HepG2 (cell line): ENCODE measurements around the gene FAM222B. TPM values are rescaled to one million over a fixed set of nuclear protein-coding genes. Genes with fewer than 3 reads are reported as not detected.

Experiments used
- CHD4 ChIP-seq: fragments of 200-600 bp; sonication (generic); IDR thresholded peaks from 2 replicates; pipeline ENCODE4 v1.7.0; 2017; ENCODE audit warnings: mild to moderate bottlenecking, low read length, borderline replicate concordance
- DNMT3B ChIP-seq: conservative IDR thresholded peaks from 2 replicates; pipeline ENCODE4 v1.6.1; 2016; ENCODE audit warnings: missing biosample characterization, control low read depth
- EZH2 ChIP-seq: conservative IDR thresholded peaks from 2 replicates; pipeline ENCODE4 v1.6.1; 2012; ENCODE audit warnings: mild to moderate bottlenecking, low read depth, low read length, moderate library complexity
- GATAD2A ChIP-seq: IDR thresholded peaks from 2 replicates; pipeline ENCODE4 v1.6.1; 2016
- HDAC1 ChIP-seq: sonication (generic); formaldehyde crosslinking; IDR thresholded peaks from 2 replicates; pipeline ENCODE4 v1.5.1; 2020; ENCODE audit warnings: mild to moderate bottlenecking, missing genetic modification reagents
- JDP2 ChIP-seq: sonication (generic); formaldehyde crosslinking; IDR thresholded peaks from 2 replicates; pipeline ENCODE4 v1.8.1; 2022; ENCODE audit warnings: missing genetic modification reagents, borderline replicate concordance
- LCORL ChIP-seq, 2 experiments: fragments of 450-650 bp in 1 of 2; sonication (generic) in 1 of 2; formaldehyde crosslinking in 1 of 2; IDR thresholded peaks; 2 replicates each; pipeline versions ENCODE4 v1.5.0 to v1.6.1; 2017 to 2020; ENCODE audit warnings: antibody characterized with exemption in 1 of 2, missing genetic modification reagents in 1 of 2
- MTF2 ChIP-seq: sonication (generic); formaldehyde crosslinking; IDR thresholded peaks from 2 replicates; pipeline ENCODE4 v1.5.0; 2020; ENCODE audit warnings: missing genetic modification reagents, borderline replicate concordance
- NR3C1 ChIP-seq: sonication (generic); formaldehyde crosslinking; IDR thresholded peaks from 2 replicates; pipeline ENCODE4 v1.4.0; 2020; ENCODE audit warnings: missing genetic modification reagents
- POLR2AphosphoS5 ChIP-seq: IDR thresholded peaks from 2 replicates; pipeline ENCODE4 v1.6.1; 2012; ENCODE audit warnings: low read depth, low read length
- SCMH1 ChIP-seq: sonication (generic); formaldehyde crosslinking; IDR thresholded peaks from 2 replicates; pipeline ENCODE4 v1.9.0; 2021; ENCODE audit warnings: missing genetic modification reagents, mild to moderate bottlenecking, borderline replicate concordance
- SMARCC2 ChIP-seq: fragments of 450-650 bp; IDR thresholded peaks from 2 replicates; pipeline ENCODE4 v1.6.1; 2017; ENCODE audit warnings: antibody characterized with exemption, mild to moderate bottlenecking
- THYN1 ChIP-seq: sonication (generic); formaldehyde crosslinking; IDR thresholded peaks from 2 replicates; pipeline ENCODE4 v1.8.1; 2023; ENCODE audit warnings: low read depth, mild to moderate bottlenecking, moderate library complexity, missing genetic modification reagents, borderline replicate concordance
- ZMYM2 ChIP-seq: sonication (generic); formaldehyde crosslinking; IDR thresholded peaks from 2 replicates; pipeline ENCODE4 v1.8.0; 2022; ENCODE audit warnings: mild to moderate bottlenecking, missing genetic modification reagents
- ZNF17 ChIP-seq: sonication (generic); formaldehyde crosslinking; IDR thresholded peaks from 2 replicates; pipeline ENCODE4 v1.5.0; 2020; ENCODE audit warnings: mild to moderate bottlenecking, missing genetic modification reagents
- ZNF274 ChIP-seq: sonication (generic); formaldehyde crosslinking; IDR thresholded peaks from 2 replicates; pipeline ENCODE4 v1.5.1; 2020; ENCODE audit warnings: mild to moderate bottlenecking, missing genetic modification reagents
- ZNF317 ChIP-seq: sonication (generic); formaldehyde crosslinking; IDR thresholded peaks from 2 replicates; pipeline ENCODE4 v1.5.0; 2020; ENCODE audit warnings: mild to moderate bottlenecking, missing genetic modification reagents
- ZNF382 ChIP-seq: sonication (generic); formaldehyde crosslinking; IDR thresholded peaks from 2 replicates; pipeline ENCODE4 v1.5.0; 2020; ENCODE audit warnings: missing genetic modification reagents, mild to moderate bottlenecking, borderline replicate concordance
- ZNF546 ChIP-seq: sonication (generic); formaldehyde crosslinking; conservative IDR thresholded peaks from 2 replicates; pipeline ENCODE4 v1.8.1; 2023; ENCODE audit warnings: mild to moderate bottlenecking, missing genetic modification reagents
- ZNF773 ChIP-seq: sonication (generic); formaldehyde crosslinking; IDR thresholded peaks from 2 replicates; pipeline ENCODE4 v1.4.0; 2020; ENCODE audit warnings: missing genetic modification reagents, borderline replicate concordance
- ZNF776 ChIP-seq: sonication (generic); formaldehyde crosslinking; IDR thresholded peaks from 2 replicates; pipeline ENCODE4 v1.4.0; 2020; ENCODE audit warnings: mild to moderate bottlenecking, missing genetic modification reagents
- polyA plus RNA-seq, 8 experiments: library from polyadenylated mRNA; depleted of rRNA in 3 of 8; stranded (reverse) in 7 of 8; unstranded in 1 of 8; fragments of >200 nt; fragmentation: Illumina TruSeq in 4 of 8; extraction: Trizol in 4 of 8; gene quantifications; 2 replicates each; pipeline versions ENCODE4 v1.2.1 to v1.2.3, GENCODE V29; 2011 to 2016; ENCODE audit warnings: low read depth in 4 of 8, missing spikeins in 1 of 8, mixed read lengths in 1 of 8; ENCODE audit not compliant: insufficient read depth in 1 of 8
- total RNA-seq, 5 experiments: library from RNA; depleted of rRNA; stranded (reverse); fragments of >200 nt; fragmentation: Illumina TruSeq; extraction: Trizol; gene quantifications; 2 replicates each; pipeline ENCODE4 v1.2.3, GENCODE V29; 2016; ENCODE audit warnings: low read depth in 1 of 5
- TF ChIP-seq, protein P1 (sequence below): sonication (generic); formaldehyde crosslinking; IDR thresholded peaks from 2 replicates; pipeline ENCODE4 v1.5.0; 2020; ENCODE audit warnings: mild to moderate bottlenecking, missing genetic modification reagents, moderate library complexity
- TF ChIP-seq, protein P2 (sequence below): sonication (generic); formaldehyde crosslinking; IDR thresholded peaks from 2 replicates; pipeline ENCODE4 v1.9.0; 2021; ENCODE audit warnings: missing genetic modification reagents, mild to moderate bottlenecking, borderline replicate concordance
- TF ChIP-seq, protein P3 (sequence below): sonication (generic); formaldehyde crosslinking; IDR thresholded peaks from 2 replicates; pipeline ENCODE4 v1.9.0; 2021; ENCODE audit warnings: missing genetic modification reagents, borderline replicate concordance

Gene FAM222B
- total and polyA plus RNA-seq, 2 of the 13 experiments (the other 11 are each of a cell fraction or from before 2014, with no cell fraction given): 3.5 to 7.3 TPM

DNA sequence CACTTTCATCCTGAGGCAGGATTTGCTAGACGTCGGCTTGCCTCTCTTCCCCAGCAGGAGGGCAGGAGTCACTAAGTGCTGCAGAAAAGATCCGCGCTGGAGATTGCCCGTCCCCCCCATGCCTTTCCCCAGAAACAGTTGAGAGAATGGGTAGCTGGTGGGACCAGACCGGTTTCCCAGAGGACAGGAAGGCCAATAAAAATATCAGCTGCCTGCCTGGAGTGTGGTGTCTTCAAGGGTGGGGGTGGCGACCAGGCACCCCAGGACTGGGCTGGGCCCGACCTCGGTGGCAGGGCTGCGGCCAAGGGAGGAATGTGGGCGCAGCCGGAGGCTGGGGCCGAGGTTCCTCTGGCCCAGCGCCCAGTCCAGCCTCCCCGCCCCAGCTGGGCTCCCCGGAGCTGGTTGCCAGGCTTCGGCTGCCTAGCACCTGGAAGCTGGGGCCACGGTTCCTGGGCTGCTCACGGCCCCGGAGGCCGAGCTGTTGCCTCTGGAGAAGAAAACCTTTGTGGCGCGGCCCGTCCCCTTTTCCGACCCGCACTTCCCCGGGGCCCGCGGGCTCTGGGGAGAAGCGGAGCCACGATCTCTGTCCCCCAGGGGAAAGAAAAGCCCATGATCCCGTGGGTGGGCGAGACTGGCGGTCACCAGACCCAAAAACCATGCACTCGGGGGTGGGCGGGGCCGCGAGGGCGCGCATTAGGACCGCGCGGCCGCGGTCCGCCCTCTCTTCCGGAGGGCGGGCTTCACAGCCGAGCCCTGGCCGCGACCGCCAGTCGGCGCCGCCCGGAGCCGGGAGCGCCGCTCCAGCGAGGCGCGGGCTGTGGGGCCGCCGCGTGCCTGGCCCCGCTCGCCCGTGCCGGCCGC is 99.1 kb downstream of the FAM222B start, which contains the start of gene TRAF4 (continued):
- TF ChIP-seq, protein P1, sequence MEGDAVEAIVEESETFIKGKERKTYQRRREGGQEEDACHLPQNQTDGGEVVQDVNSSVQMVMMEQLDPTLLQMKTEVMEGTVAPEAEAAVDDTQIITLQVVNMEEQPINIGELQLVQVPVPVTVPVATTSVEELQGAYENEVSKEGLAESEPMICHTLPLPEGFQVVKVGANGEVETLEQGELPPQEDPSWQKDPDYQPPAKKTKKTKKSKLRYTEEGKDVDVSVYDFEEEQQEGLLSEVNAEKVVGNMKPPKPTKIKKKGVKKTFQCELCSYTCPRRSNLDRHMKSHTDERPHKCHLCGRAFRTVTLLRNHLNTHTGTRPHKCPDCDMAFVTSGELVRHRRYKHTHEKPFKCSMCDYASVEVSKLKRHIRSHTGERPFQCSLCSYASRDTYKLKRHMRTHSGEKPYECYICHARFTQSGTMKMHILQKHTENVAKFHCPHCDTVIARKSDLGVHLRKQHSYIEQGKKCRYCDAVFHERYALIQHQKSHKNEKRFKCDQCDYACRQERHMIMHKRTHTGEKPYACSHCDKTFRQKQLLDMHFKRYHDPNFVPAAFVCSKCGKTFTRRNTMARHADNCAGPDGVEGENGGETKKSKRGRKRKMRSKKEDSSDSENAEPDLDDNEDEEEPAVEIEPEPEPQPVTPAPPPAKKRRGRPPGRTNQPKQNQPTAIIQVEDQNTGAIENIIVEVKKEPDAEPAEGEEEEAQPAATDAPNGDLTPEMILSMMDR (CRISPR knock-in tag): no peak
- TF ChIP-seq GATAD2A (no peak), ZNF776 (CRISPR knock-in tag) (no peak), ZNF274 (CRISPR knock-in tag) (peak; percentile 17; the same call in 1 of the 2 replicates), ZNF382 (no peak), SMARCC2 (no peak), NR3C1 (CRISPR knock-in tag) (no peak), HDAC1 (0 out of 2 replicates have a peak, but pooled peaks have one; percentile 15), ZNF17 (CRISPR knock-in tag) (no peak), JDP2 (CRISPR knock-in tag) (no peak), ZMYM2 (CRISPR knock-in tag) (no peak), DNMT3B (no peak), EZH2 (no peak), THYN1 (CRISPR knock-in tag) (no peak), LCORL (IDR thresholded peaks at IDR 0.05) (no peak), LCORL (CRISPR knock-in tag; IDR thresholded peaks at IDR 0.05) (peak; percentile 37; the same call in 1 of the 2 replicates), SCMH1 (no peak), ZNF773 (CRISPR knock-in tag) (no peak; the same call in 1 of the 2 replicates), ZNF317 (CRISPR knock-in tag) (0 out of 2 replicates have a peak, but pooled peaks have one; percentile 55), POLR2AphosphoS5 (peak; percentile 57), ZNF546 (CRISPR knock-in tag) (peak; percentile 44), CHD4 (no peak), MTF2 (no peak)
- TF ChIP-seq, protein P2, sequence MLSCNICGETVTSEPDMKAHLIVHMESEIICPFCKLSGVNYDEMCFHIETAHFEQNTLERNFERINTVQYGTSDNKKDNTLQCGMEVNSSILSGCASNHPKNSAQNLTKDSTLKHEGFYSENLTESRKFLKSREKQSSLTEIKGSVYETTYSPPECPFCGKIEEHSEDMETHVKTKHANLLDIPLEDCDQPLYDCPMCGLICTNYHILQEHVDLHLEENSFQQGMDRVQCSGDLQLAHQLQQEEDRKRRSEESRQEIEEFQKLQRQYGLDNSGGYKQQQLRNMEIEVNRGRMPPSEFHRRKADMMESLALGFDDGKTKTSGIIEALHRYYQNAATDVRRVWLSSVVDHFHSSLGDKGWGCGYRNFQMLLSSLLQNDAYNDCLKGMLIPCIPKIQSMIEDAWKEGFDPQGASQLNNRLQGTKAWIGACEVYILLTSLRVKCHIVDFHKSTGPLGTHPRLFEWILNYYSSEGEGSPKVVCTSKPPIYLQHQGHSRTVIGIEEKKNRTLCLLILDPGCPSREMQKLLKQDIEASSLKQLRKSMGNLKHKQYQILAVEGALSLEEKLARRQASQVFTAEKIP (CRISPR knock-in tag): no peak
- TF ChIP-seq, protein P3, sequence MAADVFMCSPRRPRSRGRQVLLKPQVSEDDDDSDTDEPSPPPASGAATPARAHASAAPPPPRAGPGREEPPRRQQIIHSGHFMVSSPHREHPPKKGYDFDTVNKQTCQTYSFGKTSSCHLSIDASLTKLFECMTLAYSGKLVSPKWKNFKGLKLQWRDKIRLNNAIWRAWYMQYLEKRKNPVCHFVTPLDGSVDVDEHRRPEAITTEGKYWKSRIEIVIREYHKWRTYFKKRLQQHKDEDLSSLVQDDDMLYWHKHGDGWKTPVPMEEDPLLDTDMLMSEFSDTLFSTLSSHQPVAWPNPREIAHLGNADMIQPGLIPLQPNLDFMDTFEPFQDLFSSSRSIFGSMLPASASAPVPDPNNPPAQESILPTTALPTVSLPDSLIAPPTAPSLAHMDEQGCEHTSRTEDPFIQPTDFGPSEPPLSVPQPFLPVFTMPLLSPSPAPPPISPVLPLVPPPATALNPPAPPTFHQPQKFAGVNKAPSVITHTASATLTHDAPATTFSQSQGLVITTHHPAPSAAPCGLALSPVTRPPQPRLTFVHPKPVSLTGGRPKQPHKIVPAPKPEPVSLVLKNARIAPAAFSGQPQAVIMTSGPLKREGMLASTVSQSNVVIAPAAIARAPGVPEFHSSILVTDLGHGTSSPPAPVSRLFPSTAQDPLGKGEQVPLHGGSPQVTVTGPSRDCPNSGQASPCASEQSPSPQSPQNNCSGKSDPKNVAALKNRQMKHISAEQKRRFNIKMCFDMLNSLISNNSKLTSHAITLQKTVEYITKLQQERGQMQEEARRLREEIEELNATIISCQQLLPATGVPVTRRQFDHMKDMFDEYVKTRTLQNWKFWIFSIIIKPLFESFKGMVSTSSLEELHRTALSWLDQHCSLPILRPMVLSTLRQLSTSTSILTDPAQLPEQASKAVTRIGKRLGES (CRISPR knock-in tag): no peak
